Suprapubic skin (tissue), 4 donors: ENCODE results near the gene TAB3. TPM values are rescaled to one million over a fixed set of nuclear protein-coding genes. Genes with fewer than 3 reads are reported as not detected.

Experiments
- DNase-seq, 2 donors: peaks; one replicate each; pipeline ENCODE4 v3.0.0-alpha.2; 2019; ENCODE audit warnings: low spot score in 2 of 2
- H3K27ac ChIP-seq: fragments of 200-600 bp; sonication (generic); one replicate; pipeline ENCODE4 v1.5.1; 2019
- H3K27me3 ChIP-seq: fragments of 200-600 bp; sonication (generic); one replicate; pipeline ENCODE4 v1.5.1; 2019
- H3K36me3 ChIP-seq: fragments of 200-600 bp; sonication (generic); one replicate; pipeline ENCODE4 v1.5.1; 2019
- H3K4me1 ChIP-seq: fragments of 200-600 bp; sonication (generic); one replicate; pipeline ENCODE4 v1.5.1; 2019
- H3K4me3 ChIP-seq: fragments of 200-600 bp; sonication (generic); one replicate; pipeline ENCODE4 v1.5.1; 2019; ENCODE audit warnings: mild to moderate bottlenecking
- H3K9me3 ChIP-seq: fragments of 200-600 bp; sonication (generic); one replicate; pipeline ENCODE4 v1.5.1; 2019
- EP300 ChIP-seq: sonication (generic); formaldehyde crosslinking; IDR thresholded peaks from one replicate; pipeline ENCODE4 v1.6.1; 2017; ENCODE audit warnings: antibody characterized with exemption
- POLR2A ChIP-seq, 2 donors: fragments of 450-650 bp; IDR thresholded peaks; one replicate each; pipeline ENCODE4 v1.6.1; 2017; ENCODE audit warnings: antibody characterized with exemption in 2 of 2, mild to moderate bottlenecking in 2 of 2, moderate library complexity in 2 of 2
- POLR2AphosphoS5 ChIP-seq, 3 donors: sonication (generic); formaldehyde crosslinking; IDR thresholded peaks; one replicate each; pipeline ENCODE4 v1.6.1; 2017; ENCODE audit warnings: antibody characterized with exemption in 3 of 3
- WGBS: methylation state at CpG from one replicate; pipeline ENCODE4 v1.1.5; 2018; 5-methylcytosine and 5-hydroxymethylcytosine counted together
- total RNA-seq, 4 donors: library from RNA; depleted of rRNA; stranded (reverse); fragments of >200 nt; gene quantifications; one replicate each; pipeline ENCODE4 v1.1.0, GENCODE V29; 2016
- TF ChIP-seq, protein P1 (sequence below), 2 donors: fragments of 200-600 bp in 1 of 2; fragments of 450-650 bp in 1 of 2; sonication (generic) in 1 of 2; IDR thresholded peaks; one replicate each; pipeline ENCODE4 v1.5.1; 2016 to 2019; ENCODE audit warnings: antibody characterized with exemption in 2 of 2, mild to moderate bottlenecking in 1 of 2, moderate library complexity in 1 of 2

Gene TAB3
- total RNA-seq, 4 donors from 2014 or later, result 23.2 to 41.9 (median 26.8) TPM

DNA sequence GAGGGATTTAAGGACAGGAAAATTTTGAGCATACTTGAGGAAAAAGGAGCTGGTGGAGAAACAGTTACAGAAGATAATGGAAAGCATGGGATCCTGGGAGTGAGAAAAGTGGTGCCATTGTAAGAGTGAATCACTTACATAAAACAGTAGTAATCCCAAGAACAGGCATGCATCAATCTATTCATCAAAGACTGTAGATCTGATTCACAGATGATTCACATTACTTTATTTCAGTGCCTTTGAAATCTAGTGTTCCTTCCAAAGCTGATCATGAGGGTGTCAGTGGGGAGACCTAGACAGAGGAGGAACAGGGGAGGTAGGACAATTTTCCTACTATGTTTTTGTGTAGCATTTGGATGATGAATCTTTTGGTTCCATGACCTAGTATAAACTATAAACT lies 102.7 kb downstream of the TAB3 start:
- TF ChIP-seq, protein P1, sequence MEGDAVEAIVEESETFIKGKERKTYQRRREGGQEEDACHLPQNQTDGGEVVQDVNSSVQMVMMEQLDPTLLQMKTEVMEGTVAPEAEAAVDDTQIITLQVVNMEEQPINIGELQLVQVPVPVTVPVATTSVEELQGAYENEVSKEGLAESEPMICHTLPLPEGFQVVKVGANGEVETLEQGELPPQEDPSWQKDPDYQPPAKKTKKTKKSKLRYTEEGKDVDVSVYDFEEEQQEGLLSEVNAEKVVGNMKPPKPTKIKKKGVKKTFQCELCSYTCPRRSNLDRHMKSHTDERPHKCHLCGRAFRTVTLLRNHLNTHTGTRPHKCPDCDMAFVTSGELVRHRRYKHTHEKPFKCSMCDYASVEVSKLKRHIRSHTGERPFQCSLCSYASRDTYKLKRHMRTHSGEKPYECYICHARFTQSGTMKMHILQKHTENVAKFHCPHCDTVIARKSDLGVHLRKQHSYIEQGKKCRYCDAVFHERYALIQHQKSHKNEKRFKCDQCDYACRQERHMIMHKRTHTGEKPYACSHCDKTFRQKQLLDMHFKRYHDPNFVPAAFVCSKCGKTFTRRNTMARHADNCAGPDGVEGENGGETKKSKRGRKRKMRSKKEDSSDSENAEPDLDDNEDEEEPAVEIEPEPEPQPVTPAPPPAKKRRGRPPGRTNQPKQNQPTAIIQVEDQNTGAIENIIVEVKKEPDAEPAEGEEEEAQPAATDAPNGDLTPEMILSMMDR (IDR thresholded peaks at IDR 0.05), result no peak
- TF ChIP-seq POLR2AphosphoS5 (IDR thresholded peaks at IDR 0.05) (no peak), EP300 (no peak), POLR2A (IDR thresholded peaks at IDR 0.05) (no peak)
- Histone ChIP-seq H3K27me3 (no peaks in the 10 kb centered on the region), H3K27ac (no peak overlapping the region), H3K9me3 (no peaks in the 10 kb centered on the region), H3K36me3 (no peaks in the 10 kb centered on the region), H3K4me1 (no peaks in the 10 kb centered on the region), H3K4me3 (no peak overlapping the region)
- no peak for DNase-seq

DNA sequence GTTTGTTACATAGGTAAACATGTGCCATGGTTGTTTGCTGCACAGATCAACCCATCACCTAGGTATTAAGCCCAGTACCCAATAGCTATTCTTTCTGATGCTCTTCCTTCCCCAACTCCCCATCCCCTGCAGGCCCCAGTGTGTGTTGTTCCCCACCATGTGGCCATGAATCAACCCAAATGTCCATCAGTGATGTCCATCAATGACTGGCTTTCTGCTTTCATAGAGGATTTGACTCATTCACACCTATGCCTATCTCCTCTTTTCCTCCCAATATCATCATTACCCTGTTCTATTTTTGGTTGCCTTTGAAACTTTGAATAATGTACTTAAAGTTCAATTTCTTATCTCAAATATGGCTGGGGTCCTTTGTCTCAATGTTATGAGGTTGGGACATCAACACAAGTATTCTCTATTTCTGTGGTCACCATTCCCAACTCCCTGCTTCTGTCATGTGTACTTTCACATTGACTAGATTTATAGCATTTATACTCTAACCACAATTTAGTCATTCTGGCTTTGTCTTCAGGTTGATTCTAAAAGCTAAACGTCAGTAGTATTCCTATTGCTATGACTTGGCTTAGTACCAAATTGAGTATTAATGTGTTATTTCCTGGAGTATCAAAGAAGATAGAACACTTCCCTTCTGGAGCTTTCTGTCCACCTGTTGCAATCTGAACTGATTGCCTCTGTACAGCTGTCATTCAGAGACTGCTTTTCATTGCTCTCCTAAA lies 107.2 kb downstream of the TAB3 start:
- Histone ChIP-seq H3K4me1 (no peaks in the 10 kb centered on the region), H3K27ac (no peak overlapping the region), H3K9me3 (no peaks in the 10 kb centered on the region), H3K27me3 (no peaks in the 10 kb centered on the region), H3K4me3 (no peak overlapping the region), H3K36me3 (no peaks in the 10 kb centered on the region)
- 38% methylated on average over 1 of the region's 1 CpG for WGBS
- DNase-seq, result no peak
- TF ChIP-seq EP300, result no peak
- TF ChIP-seq POLR2AphosphoS5 (IDR thresholded peaks at IDR 0.05), result no peak
- TF ChIP-seq, protein P1 (IDR thresholded peaks at IDR 0.05), result no peak
- no peak for TF ChIP-seq POLR2A (IDR thresholded peaks at IDR 0.05)

DNA sequence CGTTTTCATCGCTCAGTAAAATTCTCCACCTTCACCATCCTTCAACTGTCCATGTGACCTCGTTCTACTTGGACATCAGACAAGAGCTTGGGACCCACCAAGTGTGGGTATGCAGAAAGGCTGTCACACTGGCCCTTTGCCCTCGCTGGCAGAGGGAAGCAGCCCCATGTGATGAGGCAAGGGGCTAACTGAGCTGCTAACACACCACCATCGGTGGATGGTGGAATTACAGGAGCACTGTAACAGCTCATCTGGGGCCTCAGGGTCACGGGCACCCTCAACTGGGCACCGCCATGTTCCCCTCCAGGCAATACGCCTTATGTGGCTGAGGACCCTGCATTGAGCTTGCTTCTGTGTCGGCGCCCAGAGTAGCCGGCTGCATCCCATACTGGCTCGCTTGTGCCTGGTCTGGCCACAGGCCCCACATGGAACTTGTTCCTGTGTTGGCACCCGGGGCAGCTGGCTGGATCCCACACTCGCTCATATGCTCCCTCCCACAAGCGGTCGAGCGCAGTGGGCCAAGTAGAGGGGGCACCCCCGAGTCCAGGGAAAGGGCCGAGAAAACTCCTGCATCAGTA lies 109.5 kb downstream of the TAB3 start:
- no peaks in the 10 kb centered on the region for H3K9me3 ChIP-seq
- TF ChIP-seq POLR2AphosphoS5 (IDR thresholded peaks at IDR 0.05), result no peak
- no peak for TF ChIP-seq POLR2A (IDR thresholded peaks at IDR 0.05)
- TF ChIP-seq EP300, result no peak
- TF ChIP-seq, protein P1 (IDR thresholded peaks at IDR 0.05), result no peak
- H3K36me3 ChIP-seq, result no peaks in the 10 kb centered on the region
- H3K27ac ChIP-seq, result no peak overlapping the region
- no peaks in the 10 kb centered on the region for H3K27me3 ChIP-seq
- H3K4me3 ChIP-seq, result no peak overlapping the region
- no peaks in the 10 kb centered on the region for H3K4me1 ChIP-seq
- 89% methylated on average over 13 of the region's 19 CpGs for WGBS
- DNase-seq, result peak in 1 of 2 donors; percentile 33

GRCh38 chrX:30777575-30777974 lies 111.5 kb downstream of the TAB3 start:
- H3K27ac ChIP-seq, result no peak overlapping the region
- no peak for TF ChIP-seq POLR2AphosphoS5 (IDR thresholded peaks at IDR 0.05)
- no peak for TF ChIP-seq EP300
- no peak for TF ChIP-seq POLR2A (IDR thresholded peaks at IDR 0.05)
- H3K27me3 ChIP-seq, result no peaks in the 10 kb centered on the region
- H3K9me3 ChIP-seq, result no peaks in the 10 kb centered on the region
- no peak for DNase-seq
- H3K36me3 ChIP-seq, result no peaks in the 10 kb centered on the region
- H3K4me1 ChIP-seq, result no peaks in the 10 kb centered on the region
- H3K4me3 ChIP-seq, result no peak overlapping the region

Other genes with a start within 250 kb of the TAB3 start
- 10 to 100 TPM in 1 of 4 donors, 1 to 10 TPM in 3; 6.2 to 10.1 (median 8.8) TPM for gene GK, start 235.8 kb downstream of the TAB3 start, total RNA-seq
- not detected for gene FTHL17, start 182.8 kb upstream of the TAB3 start, total RNA-seq